ENCODE data around the gene NRAP. TPM values are rescaled to one million over a fixed set of nuclear protein-coding genes. Genes with fewer than 3 reads are reported as not detected.

Gene NRAP
- total and polyA plus RNA-seq, 2 experiments from 2014 or later: not detected

DNA sequence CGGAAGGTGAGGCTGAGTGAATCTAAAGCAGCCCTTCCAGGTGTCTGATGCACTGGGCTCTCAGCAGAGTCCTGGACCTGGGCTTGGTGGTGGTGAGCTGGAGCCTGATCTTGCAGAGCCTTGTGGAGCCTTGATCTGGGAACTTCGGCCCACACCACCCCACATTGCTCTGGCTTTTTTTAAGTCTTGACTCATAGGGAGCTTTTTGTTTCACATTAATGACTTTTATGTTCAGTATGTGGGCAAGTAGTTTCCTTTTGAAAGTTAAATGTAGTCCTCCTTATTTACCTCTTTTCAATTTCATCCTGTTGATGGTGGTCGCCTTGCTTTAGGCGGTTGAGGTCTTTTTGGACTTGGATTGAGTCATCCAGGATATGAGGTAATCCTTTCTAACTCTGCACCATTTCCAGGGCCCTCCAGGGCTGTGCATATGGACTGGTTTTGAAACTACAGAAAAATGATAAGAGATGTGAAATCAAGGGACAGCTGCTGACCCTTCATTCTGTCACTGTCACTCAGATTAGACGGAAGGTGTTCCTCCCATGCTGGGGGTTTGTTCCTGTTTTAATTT, 2.9 kb upstream of the NRAP start (continued):
- TF ChIP-seq ZNF462 (CRISPR knock-in tag; IDR thresholded peaks at IDR 0.05): no peak
- TF ChIP-seq CREB1 (CRISPR knock-in tag; IDR thresholded peaks at IDR 0.05; ENCODE audit: low read depth): no peak
- no peak for TF ChIP-seq EZH2phosphoT487 (IDR thresholded peaks at IDR 0.05; ENCODE audit: unreplicated experiment)

DNA sequence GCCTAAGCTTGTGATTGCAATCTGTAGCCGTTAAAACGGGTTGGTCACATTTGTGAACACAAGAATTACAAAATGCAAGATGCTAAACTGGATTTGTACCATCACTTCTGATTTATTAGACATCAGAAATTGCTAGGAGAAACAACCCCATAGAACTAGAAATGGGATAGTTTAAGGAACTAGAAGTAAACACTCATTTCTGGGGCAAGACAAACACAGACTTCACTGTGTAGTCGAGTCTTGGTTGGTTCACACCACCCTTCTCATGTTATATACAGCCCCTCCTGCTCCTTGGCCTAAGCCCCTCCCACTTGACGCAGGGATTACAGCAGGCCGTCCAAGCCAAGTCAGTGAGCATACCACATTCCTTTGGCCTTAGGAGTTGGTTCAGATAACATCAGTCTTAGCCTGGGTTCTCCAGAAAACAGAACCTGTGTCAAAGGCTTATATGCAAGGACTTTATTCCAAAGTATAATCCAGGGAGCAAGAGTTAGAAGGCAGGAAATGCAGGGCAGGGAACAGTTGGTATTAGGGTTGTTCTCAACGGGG, 2.0 kb upstream of the NRAP start:
- no peaks in the 10 kb centered on the region for H3F3A ChIP-seq (replicated peaks; ENCODE audit: low read depth)
- H3K4me2 ChIP-seq: no peak overlapping the region
- no peak overlapping the region for H3K4me3 Mint-ChIP-seq
- no peak overlapping the region for H3K27ac Mint-ChIP-seq
- no peaks in the 10 kb centered on the region for H3K36me3 ChIP-seq (ENCODE audit: insufficient read depth)
- H3K9me3 Mint-ChIP-seq: peaks cover 8% of the 10 kb centered on the region; the same call in 2 of the 3 replicates
- H3K9me2 ChIP-seq (ENCODE audit: insufficient read depth): peaks cover 9% of the 10 kb centered on the region; the same call in 1 of the 2 replicates
- DNase-seq (ENCODE audit: low spot score) (peak; percentile 25), ATAC-seq (peak; percentile 74)
- H2AFZ ChIP-seq: peak overlapping the region; percentile 32; the same call in 1 of the 2 replicates
- no peaks in the 10 kb centered on the region for H3K27me3 ChIP-seq (ENCODE audit: insufficient read depth)
- H3K4me3 ChIP-seq: no peak overlapping the region
- H3K4me1 Mint-ChIP-seq: no peaks in the 10 kb centered on the region; the same call in 2 of the 3 replicates
- no peaks in the 10 kb centered on the region for H3K36me3 Mint-ChIP-seq (ENCODE audit: low read depth)
- H3K27me3 Mint-ChIP-seq (ENCODE audit: insufficient read depth, low read depth, poor library complexity): peaks cover 1% of the 10 kb centered on the region
- no peaks in the 10 kb centered on the region for H4K20me1 ChIP-seq (replicated peaks; ENCODE audit: insufficient read depth)
- H3K4me1 ChIP-seq (ENCODE audit: insufficient read depth): no peaks in the 10 kb centered on the region
- no peaks in the 10 kb centered on the region for H3K79me2 ChIP-seq (replicated peaks; ENCODE audit: insufficient read depth)
- no peak overlapping the region for H3K27ac ChIP-seq (ENCODE audit: low read depth)
- no peak for TF ChIP-seq ZNF331 (CRISPR knock-in tag; IDR thresholded peaks at IDR 0.05; ENCODE audit: low read depth)
- TF ChIP-seq, protein P1, sequence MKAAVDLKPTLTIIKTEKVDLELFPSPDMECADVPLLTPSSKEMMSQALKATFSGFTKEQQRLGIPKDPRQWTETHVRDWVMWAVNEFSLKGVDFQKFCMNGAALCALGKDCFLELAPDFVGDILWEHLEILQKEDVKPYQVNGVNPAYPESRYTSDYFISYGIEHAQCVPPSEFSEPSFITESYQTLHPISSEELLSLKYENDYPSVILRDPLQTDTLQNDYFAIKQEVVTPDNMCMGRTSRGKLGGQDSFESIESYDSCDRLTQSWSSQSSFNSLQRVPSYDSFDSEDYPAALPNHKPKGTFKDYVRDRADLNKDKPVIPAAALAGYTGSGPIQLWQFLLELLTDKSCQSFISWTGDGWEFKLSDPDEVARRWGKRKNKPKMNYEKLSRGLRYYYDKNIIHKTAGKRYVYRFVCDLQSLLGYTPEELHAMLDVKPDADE (IDR thresholded peaks at IDR 0.05): no peak
- no peak for TF ChIP-seq EZH2phosphoT487 (IDR thresholded peaks at IDR 0.05; ENCODE audit: unreplicated experiment)
- no peak for TF ChIP-seq STAT1 (IDR thresholded peaks at IDR 0.05; ENCODE audit: unreplicated experiment)
- no peak for TF ChIP-seq POLR2AphosphoS5 (IDR thresholded peaks at IDR 0.05; ENCODE audit: low read depth)
- no peak for TF ChIP-seq ZNF114 (CRISPR knock-in tag; IDR thresholded peaks at IDR 0.05)
- TF ChIP-seq ZNF462 (CRISPR knock-in tag; IDR thresholded peaks at IDR 0.05): no peak

All from GM23338 (cell line).